Upper lobe of right lung (tissue), 1 donor: Measurements from ENCODE around the gene LENG1. TPM values are rescaled to one million over a fixed set of nuclear protein-coding genes. Genes with fewer than 3 reads are reported as not detected.

Source experiments
- ATAC-seq: fragments of 200-7000 bp; cut with Tn5 transposase; one replicate; pipeline ENCODE4 v1.9.1; 2020; ENCODE audit warnings: mild to moderate bottlenecking, moderate library complexity
- DNase-seq: peaks from one replicate; pipeline ENCODE4 v3.0.0-alpha.2; 2020
- H3K27ac ChIP-seq: fragments of 200-600 bp; one replicate; pipeline ENCODE4 v1.8.0; 2022
- H3K27me3 ChIP-seq: fragments of 200-600 bp; one replicate; pipeline ENCODE4 v1.8.0; 2022; ENCODE audit warnings: mild to moderate bottlenecking
- H3K36me3 ChIP-seq: fragments of 200-600 bp; one replicate; pipeline ENCODE4 v1.8.0; 2022
- H3K4me1 ChIP-seq: fragments of 200-600 bp; one replicate; pipeline ENCODE4 v1.8.0; 2022
- H3K4me3 ChIP-seq: fragments of 200-600 bp; one replicate; pipeline ENCODE4 v1.8.0; 2022; ENCODE audit warnings: mild to moderate bottlenecking
- H3K9me3 ChIP-seq: fragments of 200-600 bp; one replicate; pipeline ENCODE4 v1.8.0; 2022
- intact Hi-C: fragments of 100-400 bp; cut with DNase I; formaldehyde crosslinking; loops from one replicate; pipeline ENCODE4 v1.11.0; 2022
- total RNA-seq: library from RNA; stranded (reverse); fragmentation: NEBNext Ultra II Directional; extraction: Animal tissue kit (Norgen Biotek cat#: 25700); gene quantifications from one replicate; pipeline ENCODE4 v1.2.1, GENCODE V29; 2021
- TF ChIP-seq, protein P1 (sequence below): fragments of 200-600 bp; IDR thresholded peaks from one replicate; pipeline ENCODE4 v1.8.0; 2022; ENCODE audit warnings: antibody characterized with exemption
- donor health status: DM: no; HTN: yes; CAD: no; lungs with severe emphysema.

LENG1 gene
- total RNA-seq, 1 donor from 2014 or later: 9.2 TPM

DNA sequence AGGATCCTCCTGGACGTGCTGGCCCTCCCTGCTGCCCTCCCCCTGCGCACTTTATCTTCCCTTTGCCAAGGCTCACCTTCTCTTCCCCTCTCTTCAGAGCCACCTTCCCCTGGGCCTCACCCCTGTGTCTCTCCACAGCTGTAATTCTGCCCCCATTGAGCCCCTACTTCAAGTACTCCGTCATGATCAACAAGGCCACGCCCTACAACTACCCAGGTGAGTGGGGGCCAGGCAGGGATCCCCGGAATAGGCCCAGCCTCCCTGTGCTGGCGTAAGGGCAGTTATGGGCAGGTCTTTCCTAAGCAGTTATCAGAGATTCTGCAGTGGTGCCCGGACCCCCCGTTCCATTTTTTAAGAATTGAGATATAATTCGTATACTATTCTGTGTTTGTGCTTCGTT, 53.7 kb downstream of the LENG1 start:
- DNase-seq (no peak), ATAC-seq (no peak)
- no peak overlapping the region for H3K27ac ChIP-seq
- no peak overlapping the region for H3K4me3 ChIP-seq
- peaks cover 55% of the 10 kb centered on the region for H3K36me3 ChIP-seq
- H3K4me1 ChIP-seq: peaks cover 16% of the 10 kb centered on the region
- TF ChIP-seq, protein P1, sequence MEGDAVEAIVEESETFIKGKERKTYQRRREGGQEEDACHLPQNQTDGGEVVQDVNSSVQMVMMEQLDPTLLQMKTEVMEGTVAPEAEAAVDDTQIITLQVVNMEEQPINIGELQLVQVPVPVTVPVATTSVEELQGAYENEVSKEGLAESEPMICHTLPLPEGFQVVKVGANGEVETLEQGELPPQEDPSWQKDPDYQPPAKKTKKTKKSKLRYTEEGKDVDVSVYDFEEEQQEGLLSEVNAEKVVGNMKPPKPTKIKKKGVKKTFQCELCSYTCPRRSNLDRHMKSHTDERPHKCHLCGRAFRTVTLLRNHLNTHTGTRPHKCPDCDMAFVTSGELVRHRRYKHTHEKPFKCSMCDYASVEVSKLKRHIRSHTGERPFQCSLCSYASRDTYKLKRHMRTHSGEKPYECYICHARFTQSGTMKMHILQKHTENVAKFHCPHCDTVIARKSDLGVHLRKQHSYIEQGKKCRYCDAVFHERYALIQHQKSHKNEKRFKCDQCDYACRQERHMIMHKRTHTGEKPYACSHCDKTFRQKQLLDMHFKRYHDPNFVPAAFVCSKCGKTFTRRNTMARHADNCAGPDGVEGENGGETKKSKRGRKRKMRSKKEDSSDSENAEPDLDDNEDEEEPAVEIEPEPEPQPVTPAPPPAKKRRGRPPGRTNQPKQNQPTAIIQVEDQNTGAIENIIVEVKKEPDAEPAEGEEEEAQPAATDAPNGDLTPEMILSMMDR: no peak
- H3K27me3 ChIP-seq: no peaks in the 10 kb centered on the region
- no peaks in the 10 kb centered on the region for H3K9me3 ChIP-seq
- intact Hi-C loops: no loop called here

Other genes starting within 250 kb of the LENG1 start
- 0.12 TPM for gene CACNG8, start 196.8 kb downstream of the LENG1 start, total RNA-seq
- gene CACNG6, start 168.1 kb downstream of the LENG1 start, total RNA-seq: not detected
- gene VSTM1, start 95.8 kb downstream of the LENG1 start, total RNA-seq: 1.1 TPM
- gene TARM1, start 78.4 kb downstream of the LENG1 start, total RNA-seq: not detected
- 59.5 TPM for gene OSCAR, start 58.9 kb downstream of the LENG1 start, total RNA-seq
- 115 TPM for gene NDUFA3, start 56.9 kb downstream of the LENG1 start, total RNA-seq
- gene TFPT, start 44.1 kb downstream of the LENG1 start, total RNA-seq: 19.5 TPM
- 44.9 TPM for gene PRPF31, start 44.0 kb downstream of the LENG1 start, total RNA-seq
- 39.4 TPM for gene CNOT3, start 22.0 kb downstream of the LENG1 start, total RNA-seq
- 48.3 TPM for gene TMC4, start 13.4 kb upstream of the LENG1 start, total RNA-seq
- 57.9 TPM for gene MBOAT7, start 29.9 kb upstream of the LENG1 start, total RNA-seq
- gene TSEN34, start 31.6 kb upstream of the LENG1 start, total RNA-seq: 34.7 TPM
- gene RPS9, start 41.1 kb upstream of the LENG1 start, total RNA-seq: 1,039 TPM
- gene LILRB3, start 63.3 kb upstream of the LENG1 start, total RNA-seq: 61.5 TPM
- gene LILRA6, start 83.1 kb upstream of the LENG1 start, total RNA-seq: 21.4 TPM
- 9.1 TPM for gene LILRB5, start 97.6 kb upstream of the LENG1 start, total RNA-seq
- 18.8 TPM for gene LILRB2, start 121.4 kb upstream of the LENG1 start, total RNA-seq
- gene LILRA5, start 153.4 kb upstream of the LENG1 start, total RNA-seq: 13.5 TPM
- gene LILRA4, start 179.4 kb upstream of the LENG1 start, total RNA-seq: 4.8 TPM
- gene LAIR1, start 205.2 kb upstream of the LENG1 start, total RNA-seq: 87.8 TPM